Measurements from ENCODE around the gene FHL2. TPM values are rescaled to one million over a fixed set of nuclear protein-coding genes. Genes with fewer than 3 reads are reported as not detected.
A peak's percentile ranks its signal among the peaks of the same experiment; 100 is the strongest.

FHL2 gene
- total and polyA plus RNA-seq, 2 donors (not counting 3 experiments of a cell fraction or from before 2014, with no cell fraction given), result 197 to 491 TPM

GRCh38 chr2:105402809-105403208 lies 4.0 kb upstream of the FHL2 start:
- H3K27me3 ChIP-seq (ENCODE audit: control insufficient read depth in 2 of 2, insufficient read depth in 2 of 2, low read length in 2 of 2), result no peaks in the 10 kb centered on the region
- H3K9me3 ChIP-seq (replicated peaks; ENCODE audit: control insufficient read depth, insufficient read depth, low read length), result no peaks in the 10 kb centered on the region
- POLR2A ChIA-PET, result no interaction called here
- TF ChIP-seq FOS (IDR thresholded peaks at IDR 0.05; ENCODE audit: borderline replicate concordance, insufficient read depth, low read length) (no peak), MYC (IDR thresholded peaks at IDR 0.05; ENCODE audit: low read depth, low read length) (no peak), POLR2AphosphoS5 (IDR thresholded peaks at IDR 0.05; ENCODE audit: insufficient read depth, low read depth, low read length) (no peak), JUN (IDR thresholded peaks at IDR 0.05; ENCODE audit: borderline replicate concordance, insufficient read depth, insufficient read length, low read depth) (no peak), GATA2 (IDR thresholded peaks at IDR 0.05; ENCODE audit: insufficient read depth, insufficient read length, low read depth, low read length) (no peak), POLR2A (IDR thresholded peaks at IDR 0.05; ENCODE audit: low read depth, low read length) (no peak), CTCF (IDR thresholded peaks at IDR 0.05; ENCODE audit: extremely low read depth in 1 of 2, insufficient read depth in 1 of 2, low read depth in 1 of 2, low read length in 2 of 2) (no peak), EZH2 (IDR thresholded peaks at IDR 0.05; ENCODE audit: borderline replicate concordance, low read depth, low read length, severe bottlenecking) (no peak), MAX (IDR thresholded peaks at IDR 0.05; ENCODE audit: insufficient read depth, insufficient read length) (no peak)
- H3K27ac ChIP-seq (ENCODE audit: insufficient read depth, low read depth, low read length), result peak overlapping the region; percentile 66
- no peaks in the 10 kb centered on the region for H3K9me1 ChIP-seq (replicated peaks; ENCODE audit: control insufficient read depth, extremely low read depth, insufficient read depth, low read length)
- no peak for FAIRE-seq
- no peak for DNase-seq (ENCODE audit: low read depth, low spot score)
- no TSS peak for BruUV-seq (replicated peaks)
- H4K20me1 ChIP-seq (replicated peaks; ENCODE audit: control insufficient read depth, extremely low read depth, insufficient read depth, low read length), result no peaks in the 10 kb centered on the region
- H3K4me2 ChIP-seq (ENCODE audit: insufficient read depth, low read length), result peak overlapping the region; percentile 26
- H3K4me1 ChIP-seq (ENCODE audit: control insufficient read depth, extremely low read depth, insufficient read depth, low read length), result peaks cover 40% of the 10 kb centered on the region
- CTCF ChIA-PET, result interaction anchor here (1.2 to 2.6 kb wide), 6 partner anchors 9 to 118 kb away, joined by 3 to 29 read pairs (median 4); no protein-coding TSS in a partner anchor
- no peak overlapping the region for H3K9ac ChIP-seq (replicated peaks; ENCODE audit: extremely low read depth, insufficient read depth, low read length)
- H3K79me2 ChIP-seq (ENCODE audit: control insufficient read depth, insufficient read depth, low read length), result peaks cover 17% of the 10 kb centered on the region
- dilution Hi-C loops (cut with MboI; ENCODE audit: extremely low pct_ligation_motif_present, low sequenced_read_pairs), result no loop called here
- intact Hi-C loops (cut with micrococcal nuclease), result loop anchor here (1.0 kb wide), 1 partner anchor 33 kb away; no protein-coding TSS in a partner anchor
- H3K36me3 ChIP-seq (ENCODE audit: control insufficient read depth in 2 of 2, extremely low read depth in 1 of 2, insufficient read depth in 2 of 2, low read length in 2 of 2), result no peaks in the 10 kb centered on the region
- no peak overlapping the region for H3K4me3 ChIP-seq (replicated peaks in 1 of 3; ENCODE audit: insufficient read depth in 1 of 3, low read depth in 1 of 3, low read length in 3 of 3)
- no peak overlapping the region for H2AFZ ChIP-seq (ENCODE audit: low read depth, low read length)

All from endothelial cell of umbilical vein (primary cell).